H1 (cell line): Measurements from ENCODE around the gene WNT2. TPM values are rescaled to one million over a fixed set of nuclear protein-coding genes. Genes with fewer than 3 reads are reported as not detected.

Experiments
- CHD7 ChIP-seq: fragments of 300-600 bp; sonication (generic); IDR thresholded peaks from 2 replicates; pipeline ENCODE4 v1.7.1; 2012; ENCODE audit warnings: low read length, moderate library complexity, mild to moderate bottlenecking, inconsistent platforms; ENCODE audit not compliant: insufficient replicate concordance
- FOSL1 ChIP-seq: IDR thresholded peaks from 2 replicates; pipeline ENCODE4 v1.6.1; 2011; ENCODE audit warnings: mild to moderate bottlenecking, low read depth, low read length, moderate library complexity; ENCODE audit not compliant: insufficient read depth
- SIRT6 ChIP-seq: IDR thresholded peaks from one replicate; pipeline ENCODE4 v1.7.1; 2012; ENCODE audit warnings: low read length, inconsistent platforms
- TEAD4 ChIP-seq: IDR thresholded peaks from 2 replicates; pipeline ENCODE4 v1.6.1; 2012; ENCODE audit warnings: low read depth, low read length, inconsistent platforms, mixed read lengths
- polyA plus RNA-seq, 7 experiments: library from polyadenylated mRNA; depleted of rRNA in 3 of 7; stranded (reverse) in 5 of 7; unstranded in 2 of 7; fragments of >200 nt in 5 of 7; fragments of 200-250 nt in 2 of 7; gene quantifications; 1 replicate in 5 of 7; 2 replicates in 1 of 7; 4 replicates in 1 of 7; pipeline versions ENCODE4 v1.2.1 to v1.2.3, GENCODE V29; 2011 to 2013; ENCODE audit warnings: missing spikeins in 2 of 7, mixed read lengths in 2 of 7
- total RNA-seq: library from RNA; stranded (reverse); fragmentation: NEBNext Ultra II Directional; extraction: Animal tissue kit (Norgen Biotek cat#: 25700); gene quantifications from 2 replicates; pipeline ENCODE4 v1.2.1, GENCODE V29; 2021

The WNT2 gene
- total and polyA plus RNA-seq, 2 of the 8 experiments (the other 6 are each of a cell fraction or from before 2014, with no cell fraction given): not detected

DNA sequence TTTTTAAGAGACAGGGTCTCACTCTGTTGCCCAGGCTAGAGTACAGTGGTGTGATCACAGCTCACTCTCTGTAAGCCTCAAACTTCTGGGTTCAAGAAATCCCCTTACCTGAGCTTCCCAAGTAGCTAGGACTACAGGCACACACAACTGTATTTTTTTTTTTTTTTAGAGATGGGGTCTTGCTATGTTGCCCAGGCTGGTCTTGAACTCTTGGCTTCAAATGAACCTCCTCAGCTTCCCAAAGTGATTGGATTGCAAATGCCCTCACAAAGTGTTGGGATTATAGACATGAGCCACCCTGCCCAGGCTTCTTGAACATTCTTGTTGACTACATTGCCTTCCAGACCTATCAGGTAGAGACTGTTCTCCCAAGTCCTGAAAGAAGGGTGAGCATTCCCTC lies 72.6 kb downstream of the WNT2 start (continued):
- TF ChIP-seq CHD7 (no peak), SIRT6 (no peak), FOSL1 (no peak), TEAD4 (no peak)
